Keratinocyte (primary cell): Measurements from ENCODE around the gene SEC14L5.
"Not testable (repeated sequence)": the region's sequence is repeated elsewhere in the genome, so short reads cannot be mapped to it uniquely, and the experiment has no call there.

Experiments
- CTCF ChIP-seq, 3 experiments: IDR thresholded peaks in 1 of 3; conservative IDR thresholded peaks in 1 of 3; optimal IDR thresholded peaks in 1 of 3; 2 replicates in 2 of 3; 3 replicates in 1 of 3; pipeline versions ENCODE3 to v1.5.1; 2011; ENCODE audit warnings: low read length in 3 of 3, mild to moderate bottlenecking in 3 of 3, moderate library complexity in 2 of 3, control low read depth in 1 of 3, inconsistent platforms in 1 of 3; ENCODE audit not compliant: insufficient read depth in 2 of 3; ENCODE audit errors: extremely low read depth in 1 of 3
- EZH2 ChIP-seq: IDR thresholded peaks from one replicate; pipeline ENCODE4 v1.6.1; 2012; ENCODE audit warnings: inconsistent platforms, mild to moderate bottlenecking, low read length, moderate library complexity

- not testable (repeated sequence) for TF ChIP-seq EZH2; CTCF (optimal IDR thresholded peaks at IDR 0.05 in 1 of 3, IDR thresholded peaks at IDR 0.05 in 1 of 3, conservative IDR thresholded peaks at IDR 0.05 in 1 of 3; ENCODE audit: extremely low read depth in 1 of 3, insufficient read depth in 2 of 3, low read length in 3 of 3)
Measured at GRCh38 chr16:4963527-4963926, 5.4 kb downstream of the SEC14L5 start.
